PC-3 (cell line): ENCODE measurements around the gene NUP62.

Experiments used
- EZH2 ChIP-seq: fragments of 300-600 bp; sonication (generic); IDR thresholded peaks from one replicate; pipeline ENCODE4 v1.6.1; 2017; ENCODE audit warnings: antibody characterized with exemption, mild to moderate bottlenecking, low read length; ENCODE audit not compliant: unreplicated experiment
- TF ChIP-seq, protein P1 (sequence below): fragments of 300-600 bp; sonication (generic); conservative IDR thresholded peaks from 2 replicates; pipeline ENCODE4 v1.5.1; 2017; ENCODE audit warnings: antibody characterized with exemption, low read depth, mild to moderate bottlenecking, low read length

DNA sequence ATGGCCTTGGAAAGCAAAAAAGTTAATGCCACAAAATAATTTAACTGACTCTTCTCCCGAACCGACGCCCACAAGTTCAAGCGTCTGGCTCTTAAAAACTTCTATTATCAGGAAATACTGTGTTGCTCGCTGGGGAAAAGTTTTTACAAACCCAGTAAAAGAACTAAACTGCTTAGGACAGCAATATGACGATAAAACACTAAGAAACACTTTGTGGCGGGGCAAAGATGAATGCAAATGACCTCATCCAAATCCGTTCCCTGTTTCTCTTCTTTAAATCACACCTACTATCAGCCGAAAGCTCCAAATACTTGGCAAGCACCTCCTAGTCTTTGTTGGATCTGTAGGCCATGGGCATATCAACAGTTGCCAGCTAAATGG lies 26.8 kb upstream of the NUP62 start:
- TF ChIP-seq, protein P1, sequence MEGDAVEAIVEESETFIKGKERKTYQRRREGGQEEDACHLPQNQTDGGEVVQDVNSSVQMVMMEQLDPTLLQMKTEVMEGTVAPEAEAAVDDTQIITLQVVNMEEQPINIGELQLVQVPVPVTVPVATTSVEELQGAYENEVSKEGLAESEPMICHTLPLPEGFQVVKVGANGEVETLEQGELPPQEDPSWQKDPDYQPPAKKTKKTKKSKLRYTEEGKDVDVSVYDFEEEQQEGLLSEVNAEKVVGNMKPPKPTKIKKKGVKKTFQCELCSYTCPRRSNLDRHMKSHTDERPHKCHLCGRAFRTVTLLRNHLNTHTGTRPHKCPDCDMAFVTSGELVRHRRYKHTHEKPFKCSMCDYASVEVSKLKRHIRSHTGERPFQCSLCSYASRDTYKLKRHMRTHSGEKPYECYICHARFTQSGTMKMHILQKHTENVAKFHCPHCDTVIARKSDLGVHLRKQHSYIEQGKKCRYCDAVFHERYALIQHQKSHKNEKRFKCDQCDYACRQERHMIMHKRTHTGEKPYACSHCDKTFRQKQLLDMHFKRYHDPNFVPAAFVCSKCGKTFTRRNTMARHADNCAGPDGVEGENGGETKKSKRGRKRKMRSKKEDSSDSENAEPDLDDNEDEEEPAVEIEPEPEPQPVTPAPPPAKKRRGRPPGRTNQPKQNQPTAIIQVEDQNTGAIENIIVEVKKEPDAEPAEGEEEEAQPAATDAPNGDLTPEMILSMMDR, result no peak
- TF ChIP-seq EZH2, result no peak
